ENCODE data around the gene TMEFF2.

DNA sequence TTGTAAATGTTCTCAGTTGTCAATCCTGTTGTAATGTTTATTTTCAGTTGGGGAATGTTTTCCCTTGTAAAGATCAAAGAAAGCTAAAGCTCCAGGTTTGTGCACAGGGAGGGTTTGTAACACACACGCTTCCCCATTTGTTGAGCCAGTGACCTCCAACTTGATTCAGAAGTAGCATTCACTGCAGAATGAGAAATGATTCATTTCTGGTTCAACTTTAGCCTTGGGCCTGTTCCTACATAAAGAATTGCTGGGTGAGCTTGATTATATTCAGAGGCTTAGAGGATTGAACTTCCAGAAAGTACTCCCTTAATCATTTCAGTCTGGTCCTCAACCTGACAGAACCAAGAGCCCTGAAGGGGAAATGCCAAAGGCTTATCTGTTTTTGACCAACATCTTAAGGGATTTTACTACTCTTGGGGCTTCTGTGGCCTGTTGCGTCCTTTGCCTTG is 277.3 kb downstream of the TMEFF2 start:
- TF ChIP-seq, protein P1, sequence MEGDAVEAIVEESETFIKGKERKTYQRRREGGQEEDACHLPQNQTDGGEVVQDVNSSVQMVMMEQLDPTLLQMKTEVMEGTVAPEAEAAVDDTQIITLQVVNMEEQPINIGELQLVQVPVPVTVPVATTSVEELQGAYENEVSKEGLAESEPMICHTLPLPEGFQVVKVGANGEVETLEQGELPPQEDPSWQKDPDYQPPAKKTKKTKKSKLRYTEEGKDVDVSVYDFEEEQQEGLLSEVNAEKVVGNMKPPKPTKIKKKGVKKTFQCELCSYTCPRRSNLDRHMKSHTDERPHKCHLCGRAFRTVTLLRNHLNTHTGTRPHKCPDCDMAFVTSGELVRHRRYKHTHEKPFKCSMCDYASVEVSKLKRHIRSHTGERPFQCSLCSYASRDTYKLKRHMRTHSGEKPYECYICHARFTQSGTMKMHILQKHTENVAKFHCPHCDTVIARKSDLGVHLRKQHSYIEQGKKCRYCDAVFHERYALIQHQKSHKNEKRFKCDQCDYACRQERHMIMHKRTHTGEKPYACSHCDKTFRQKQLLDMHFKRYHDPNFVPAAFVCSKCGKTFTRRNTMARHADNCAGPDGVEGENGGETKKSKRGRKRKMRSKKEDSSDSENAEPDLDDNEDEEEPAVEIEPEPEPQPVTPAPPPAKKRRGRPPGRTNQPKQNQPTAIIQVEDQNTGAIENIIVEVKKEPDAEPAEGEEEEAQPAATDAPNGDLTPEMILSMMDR (IDR thresholded peaks at IDR 0.05), result no peak
- no peak for TF ChIP-seq EZH2 (IDR thresholded peaks at IDR 0.05; ENCODE audit: borderline replicate concordance, insufficient read depth, low read depth, low read length, poor library complexity, severe bottlenecking)

All from B cell (primary cell).